ENCODE measurements around the gene AP5M1.

DNA sequence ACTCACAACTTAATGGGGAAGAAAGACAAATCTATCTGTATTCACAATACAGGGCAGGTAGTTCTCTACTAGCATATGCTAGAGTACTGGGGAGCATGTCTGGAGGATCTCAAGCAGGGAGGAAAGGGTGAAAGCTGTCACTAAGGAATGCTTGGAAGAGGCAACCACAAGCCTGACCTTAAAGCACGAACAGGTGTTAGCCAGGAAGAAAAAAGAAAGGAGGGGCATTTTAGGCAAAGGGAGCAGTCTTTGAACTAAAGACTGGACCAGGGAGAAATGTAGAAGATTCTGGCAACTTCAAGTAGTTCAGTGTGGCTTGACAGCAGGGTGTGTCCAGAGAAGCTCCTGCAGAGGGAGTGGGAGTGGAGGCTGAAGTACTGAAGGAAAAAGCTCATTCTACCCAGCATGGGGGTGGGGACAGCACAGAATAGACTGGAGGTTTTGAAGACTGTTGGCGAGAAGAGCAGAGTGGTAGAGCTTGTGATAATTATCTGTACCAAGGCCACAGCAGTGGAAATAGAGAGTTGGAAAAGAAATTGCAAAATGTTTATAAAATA is 50.9 kb downstream of the AP5M1 start:
- no peak for TF ChIP-seq LEF1 (IDR thresholded peaks at IDR 0.05; ENCODE audit: borderline replicate concordance)
- TF ChIP-seq SP1 (IDR thresholded peaks at IDR 0.05) = no peak
- no peak for TF ChIP-seq FOXK2 (IDR thresholded peaks at IDR 0.05)
- TF ChIP-seq BHLHE40 (IDR thresholded peaks at IDR 0.05; ENCODE audit: borderline replicate concordance) = no peak
- no peak for TF ChIP-seq ARNT (IDR thresholded peaks at IDR 0.05)

Data from HEK293T (cell line).